HEK293T (cell line): ENCODE measurements around the gene GSTM1.

Experiments
- CTCF ChIA-PET: fragments of 350-600 bp; formaldehyde crosslinking; extraction: SDS; loops from one replicate; lab custom pipeline; 2021; ENCODE audit warnings: antibody characterized with exemption, inconsistent platforms; lab: Yijun Ruan, JAX
- POLR2A ChIA-PET: fragments of 350-600 bp; formaldehyde crosslinking; extraction: SDS; loops from one replicate; lab custom pipeline; 2020; ENCODE audit warnings: antibody characterized with exemption, inconsistent platforms; lab: Yijun Ruan, JAX
- DNase-seq: peaks from one replicate; pipeline ENCODE4 v3.0.0; 2012; ENCODE audit warnings: mixed read lengths; ENCODE audit errors: extremely low spot score
- ARNT ChIP-seq: fragments of 450-650 bp; IDR thresholded peaks from 2 replicates; pipeline ENCODE4 v1.6.1; 2017; ENCODE audit warnings: mild to moderate bottlenecking
- BHLHE40 ChIP-seq: fragments of 450-650 bp; IDR thresholded peaks from 2 replicates; pipeline ENCODE4 v1.6.1; 2016; ENCODE audit warnings: mild to moderate bottlenecking, moderate library complexity, borderline replicate concordance
- CTBP1 ChIP-seq: fragments of 450-650 bp; IDR thresholded peaks from 2 replicates; pipeline ENCODE4 v1.6.1; 2016; ENCODE audit warnings: borderline replicate concordance
- ELF4 ChIP-seq: fragments of 450-650 bp; IDR thresholded peaks from 2 replicates; pipeline ENCODE4 v1.6.1; 2017; ENCODE audit warnings: antibody characterized with exemption
- FOXA1 ChIP-seq: fragments of 450-650 bp; IDR thresholded peaks from 2 replicates; pipeline ENCODE4 v1.6.1; 2016; ENCODE audit warnings: mild to moderate bottlenecking
- FOXK2 ChIP-seq: fragments of 450-650 bp; IDR thresholded peaks from 2 replicates; pipeline ENCODE4 v1.6.1; 2016; ENCODE audit warnings: mild to moderate bottlenecking
- FOXM1 ChIP-seq: fragments of 450-650 bp; IDR thresholded peaks from 2 replicates; pipeline ENCODE4 v1.6.1; 2017; ENCODE audit warnings: mild to moderate bottlenecking, borderline replicate concordance
- HDGF ChIP-seq: fragments of 450-650 bp; IDR thresholded peaks from 2 replicates; pipeline ENCODE4 v1.6.1; 2017; ENCODE audit warnings: antibody characterized with exemption, borderline replicate concordance
- L3MBTL2 ChIP-seq: fragments of 450-650 bp; conservative IDR thresholded peaks from 2 replicates; pipeline ENCODE4 v1.6.1; 2016; ENCODE audit warnings: mild to moderate bottlenecking
- LEF1 ChIP-seq: fragments of 450-650 bp; IDR thresholded peaks from 2 replicates; pipeline ENCODE4 v1.6.1; 2017; ENCODE audit warnings: mild to moderate bottlenecking, borderline replicate concordance
- NFRKB ChIP-seq: fragments of 450-650 bp; IDR thresholded peaks from 2 replicates; pipeline ENCODE4 v1.6.1; 2016; ENCODE audit warnings: mild to moderate bottlenecking, moderate library complexity
- PKNOX1 ChIP-seq: fragments of 450-650 bp; IDR thresholded peaks from 2 replicates; pipeline ENCODE4 v1.6.1; 2016
- SP1 ChIP-seq: fragments of 450-650 bp; IDR thresholded peaks from 2 replicates; pipeline ENCODE4 v1.6.1; 2017
- SUZ12 ChIP-seq: fragments of 450-650 bp; IDR thresholded peaks from 2 replicates; pipeline ENCODE4 v1.6.1; 2016; ENCODE audit warnings: mild to moderate bottlenecking
- TARDBP ChIP-seq: fragments of 450-650 bp; IDR thresholded peaks from 2 replicates; pipeline ENCODE4 v1.6.1; 2016
- ZNF384 ChIP-seq: fragments of 450-650 bp; IDR thresholded peaks from 2 replicates; pipeline ENCODE4 v1.6.1; 2016

The GSTM1 gene

GRCh38 chr1:109641861-109642260, 45.8 kb upstream of the GSTM1 start:
- TF ChIP-seq TARDBP (no peak), NFRKB (no peak), HDGF (no peak), BHLHE40 (no peak), PKNOX1 (no peak), CTBP1 (no peak)
- DNase-seq: no peak
- ChIA-PET CTCF (interaction anchor here (0.7 to 6.9 kb wide), 5 partner anchors 9 to 1700 kb away, joined by 3 to 118 read pairs (median 42); partner anchors contain the start of gene GNAI3), POLR2A (interaction anchor here (6.6 kb wide), 1 partner anchor 93 kb away, joined by 79 read pairs; the partner anchor contains the start of gene GNAI3)

- CTCF ChIA-PET: interaction anchor here (0.6 to 2.0 kb wide), 7 partner anchors 15 to 341 kb away, joined by 3 to 12 read pairs (median 4); partner anchors contain the start of gene GNAT2
- TF ChIP-seq SP1: no peak
- TF ChIP-seq ZNF384: no peak
- no peak for TF ChIP-seq FOXK2
- no peak for TF ChIP-seq TARDBP
- TF ChIP-seq HDGF: no peak
- TF ChIP-seq NFRKB: no peak
- TF ChIP-seq PKNOX1: no peak
- TF ChIP-seq CTBP1: no peak
- no peak for TF ChIP-seq FOXM1
- no peak for TF ChIP-seq FOXA1
- TF ChIP-seq ELF4: no peak
- no peak for TF ChIP-seq ARNT
- no peak for TF ChIP-seq L3MBTL2
- DNase-seq: no peak
- POLR2A ChIA-PET: no interaction called here
Measured at GRCh38 chr1:109642626-109643025, 45.0 kb upstream of the GSTM1 start.

GRCh38 chr1:109643385-109644230, 44.0 kb upstream of the GSTM1 start:
- DNase-seq: peak; percentile 91
- ChIA-PET CTCF (interaction anchor here (0.6 to 2.0 kb wide), 7 partner anchors 14 to 386 kb away, joined by 3 to 12 read pairs (median 4); partner anchors contain the start of gene GNAT2), POLR2A (no interaction called here)
- no peak for TF ChIP-seq NFRKB

GRCh38 chr1:109644670-109645069, 42.9 kb upstream of the GSTM1 start:
- POLR2A ChIA-PET: no interaction called here
- DNase-seq: no peak
- CTCF ChIA-PET: interaction anchor here (2.0 kb wide), 1 partner anchor 129 kb away, joined by 12 read pairs; no protein-coding TSS in a partner anchor
- no peak for TF ChIP-seq BHLHE40
- no peak for TF ChIP-seq L3MBTL2
- no peak for TF ChIP-seq LEF1
- TF ChIP-seq SUZ12: no peak
- TF ChIP-seq FOXM1: no peak
- no peak for TF ChIP-seq TARDBP
- TF ChIP-seq HDGF: no peak
- no peak for TF ChIP-seq CTBP1
- no peak for TF ChIP-seq PKNOX1
- TF ChIP-seq SP1: no peak
- TF ChIP-seq FOXK2: no peak
- no peak for TF ChIP-seq ELF4
- TF ChIP-seq ARNT: no peak

- ChIA-PET POLR2A (no interaction called here), CTCF (interaction anchor here (0.6 to 5.1 kb wide), 16 partner anchors 9 to 626 kb away, joined by 3 to 65 read pairs (median 4); partner anchors contain the start of genes AHCYL1 and GNAI3)
- no peak for DNase-seq
- no peak for TF ChIP-seq NFRKB
Measured at GRCh38 chr1:109649491-109649914, 38.1 kb upstream of the GSTM1 start.

- POLR2A ChIA-PET: no interaction called here
- no peak for DNase-seq
- TF ChIP-seq TARDBP: no peak
- no peak for TF ChIP-seq ELF4
- no peak for TF ChIP-seq SUZ12
- TF ChIP-seq CTBP1: no peak
- no peak for TF ChIP-seq FOXK2
- TF ChIP-seq FOXA1: no peak
- no peak for TF ChIP-seq ARNT
- CTCF ChIA-PET: interaction anchor here (1.1 to 5.1 kb wide), 9 partner anchors 8 to 333 kb away, joined by 3 to 65 read pairs (median 5); partner anchors contain the start of gene GNAI3
Measured at GRCh38 chr1:109650609-109651008, 37.0 kb upstream of the GSTM1 start.
